Measurements from ENCODE around the gene ATPAF1.

The ATPAF1 gene

GRCh38 chr1:46671554-46671953 is 3.4 kb upstream of the ATPAF1 start, which contains the start of gene TEX38:
TSS of gene TEX38 (plus strand) at chr1:46671854. CDS start at chr1:46671935, 81 bp downstream.
- ChIA-PET POLR2A (no interaction called here), CTCF (no interaction called here)
- Histone ChIP-seq H3K4me1 (ENCODE audit: control insufficient read depth, insufficient read depth, low read length) (no peaks in the 10 kb centered on the region), H3K9me3 (ENCODE audit: control insufficient read depth, insufficient read depth, low read depth, low read length) (no peaks in the 10 kb centered on the region), H3K27ac (ENCODE audit: extremely low read depth, low read depth, low read length) (no peak within 1 kb of the TSS), H3K36me3 (ENCODE audit: control insufficient read depth in 2 of 2, insufficient read depth in 1 of 2, low read length in 2 of 2) (peaks cover 7 to 36% of the 10 kb centered on the region in 2 experiments; a peak in 2 of 3 replicates), H3K4me3 (ENCODE audit: low read depth, low read length) (no peak within 1 kb of the TSS)
- TF ChIP-seq ZNF426 (tag by site-specific recombination; IDR thresholded peaks at IDR 0.05) = no peak
- no peak for TF ChIP-seq INSM2 (tag by site-specific recombination; IDR thresholded peaks at IDR 0.05)
- TF ChIP-seq ZNF311 (tag by site-specific recombination; IDR thresholded peaks at IDR 0.05; ENCODE audit: borderline replicate concordance) = no peak
- TF ChIP-seq ZNF791 (tag by site-specific recombination; IDR thresholded peaks at IDR 0.05) = no peak
- TF ChIP-seq SCRT1 (tag by site-specific recombination; IDR thresholded peaks at IDR 0.05; ENCODE audit: borderline replicate concordance) = no peak
- no peak for TF ChIP-seq ZFHX2 (tag by site-specific recombination; conservative IDR thresholded peaks at IDR 0.05)
- no peak for TF ChIP-seq ZNF112 (tag by site-specific recombination; IDR thresholded peaks at IDR 0.05)
- no peak for TF ChIP-seq YY2 (tag by site-specific recombination; IDR thresholded peaks at IDR 0.05)
- TF ChIP-seq KLF8 (tag by site-specific recombination; IDR thresholded peaks at IDR 0.05) = no peak
- no peak for TF ChIP-seq ZNF366 (tag by site-specific recombination; conservative IDR thresholded peaks at IDR 0.05)
- TF ChIP-seq ZNF830 (tag by site-specific recombination; IDR thresholded peaks at IDR 0.05; ENCODE audit: low read depth) = no peak
- no peak for TF ChIP-seq SP2 (tag by site-specific recombination; IDR thresholded peaks at IDR 0.05)
- no peak for TF ChIP-seq ZFP3 (tag by site-specific recombination; IDR thresholded peaks at IDR 0.05; ENCODE audit: low read depth)

GRCh38 chr1:46670134-46670533 is 2.0 kb upstream of the ATPAF1 start:
- ChIA-PET CTCF (no interaction called here), POLR2A (no interaction called here)
- H3K9me3 ChIP-seq (ENCODE audit: control insufficient read depth, insufficient read depth, low read depth, low read length) = no peaks in the 10 kb centered on the region
- H3K27ac ChIP-seq (ENCODE audit: extremely low read depth, low read depth, low read length) = no peak overlapping the region
- H3K4me3 ChIP-seq (ENCODE audit: low read depth, low read length) = no peak overlapping the region
- H3K36me3 ChIP-seq (ENCODE audit: control insufficient read depth in 2 of 2, insufficient read depth in 1 of 2, low read length in 2 of 2) = peaks cover 0 to 38% of the 10 kb centered on the region in 2 experiments; a peak in 2 of 3 replicates
- no peak for TF ChIP-seq ZNF610 (tag by site-specific recombination; IDR thresholded peaks at IDR 0.05; ENCODE audit: borderline replicate concordance)
- no peaks in the 10 kb centered on the region for H3K4me1 ChIP-seq (ENCODE audit: control insufficient read depth, insufficient read depth, low read length)

GRCh38 chr1:46665983-46666382 is 2.2 kb downstream of the ATPAF1 start:
- Histone ChIP-seq H3K4me1 (ENCODE audit: control insufficient read depth, insufficient read depth, low read length) (no peaks in the 10 kb centered on the region), H3K36me3 (ENCODE audit: control insufficient read depth in 2 of 2, insufficient read depth in 1 of 2, low read length in 2 of 2) (peaks cover 7 to 37% of the 10 kb centered on the region in 2 experiments; a peak in 2 of 3 replicates), H3K4me3 (ENCODE audit: low read depth, low read length) (no peak overlapping the region), H3K9me3 (ENCODE audit: control insufficient read depth, insufficient read depth, low read depth, low read length) (no peaks in the 10 kb centered on the region), H3K27ac (ENCODE audit: extremely low read depth, low read depth, low read length) (no peak overlapping the region)
- CTCF ChIA-PET = interaction anchor here (0.5 to 2.5 kb wide), 3 partner anchors 44 to 224 kb away, joined by 3 to 8 read pairs (median 3); no protein-coding TSS in a partner anchor
- POLR2A ChIA-PET = interaction anchor here (3.2 kb wide), 1 partner anchor 62 kb away, joined by 16 read pairs; the partner anchor contains the start of gene MKNK1
- TF ChIP-seq ZNF501 (tag by site-specific recombination; IDR thresholded peaks at IDR 0.05) = no peak
- TF ChIP-seq ZNF169 (tag by site-specific recombination; IDR thresholded peaks at IDR 0.05) = no peak
- no peak for TF ChIP-seq ZNF660 (tag by site-specific recombination; IDR thresholded peaks at IDR 0.05)
- no peak for TF ChIP-seq MZF1 (tag by site-specific recombination; IDR thresholded peaks at IDR 0.05; ENCODE audit: borderline replicate concordance)
- TF ChIP-seq ZNF223 (tag by site-specific recombination; IDR thresholded peaks at IDR 0.05) = no peak
- no peak for TF ChIP-seq ZNF133 (tag by site-specific recombination; IDR thresholded peaks at IDR 0.05)
- TF ChIP-seq WT1 (tag by site-specific recombination; IDR thresholded peaks at IDR 0.05) = no peak
- TF ChIP-seq AEBP2 (tag by site-specific recombination; IDR thresholded peaks at IDR 0.05; ENCODE audit: borderline replicate concordance) = no peak
- TF ChIP-seq ZNF274 (IDR thresholded peaks at IDR 0.05; ENCODE audit: low read length) = no peak
- no peak for TF ChIP-seq ZNF274 (tag by site-specific recombination; IDR thresholded peaks at IDR 0.05; ENCODE audit: borderline replicate concordance)
- TF ChIP-seq ZNF174 (tag by site-specific recombination; IDR thresholded peaks at IDR 0.05) = no peak
- no peak for TF ChIP-seq KLF17 (tag by site-specific recombination; IDR thresholded peaks at IDR 0.05)
- no peak for TF ChIP-seq KLF9 (tag by site-specific recombination; IDR thresholded peaks at IDR 0.05; ENCODE audit: low read depth)
- TF ChIP-seq ZNF600 (tag by site-specific recombination; IDR thresholded peaks at IDR 0.05) = no peak
- no peak for TF ChIP-seq ZNF639 (tag by site-specific recombination; IDR thresholded peaks at IDR 0.05)

Measured in HEK293 (cell line).